HL-60 (cell line): ENCODE data around the gene CDC6.

Experiments used
- DNase-seq, 2 experiments: peaks; one replicate each; pipeline ENCODE4 v3.0.0-alpha.2; 2010 to 2020; ENCODE audit warnings: low read depth in 1 of 2, low spot score in 1 of 2
- H3K27ac ChIP-seq: fragments of 250-450 bp; sonication (Bioruptor Pico); replicated peaks from 2 replicates; pipeline ENCODE4 v1.5.1; 2020; ENCODE audit warnings: mild to moderate bottlenecking, moderate library complexity
- H3K27me3 ChIP-seq: fragments of 250-450 bp; sonication (Bioruptor Pico); 2 replicates; pipeline ENCODE4 v1.5.1; 2021; ENCODE audit warnings: mild to moderate bottlenecking, moderate library complexity; ENCODE audit not compliant: insufficient read depth, poor library complexity, severe bottlenecking
- H3K4me3 ChIP-seq: replicated peaks from 2 replicates; pipeline ENCODE4 v1.5.1; 2011; ENCODE audit warnings: mild to moderate bottlenecking, control low read depth, low read length; ENCODE audit not compliant: insufficient read depth
- CTCF ChIP-seq: IDR thresholded peaks from one replicate; pipeline ENCODE4 v1.5.1; 2011; ENCODE audit warnings: low read length, control low read depth, inconsistent platforms; ENCODE audit not compliant: insufficient read depth
- GABPA ChIP-seq: IDR thresholded peaks from 2 replicates; pipeline ENCODE4 v1.6.1; 2012; ENCODE audit warnings: low read depth
- POLR2AphosphoS5 ChIP-seq: IDR thresholded peaks from 2 replicates; pipeline ENCODE4 v1.6.1; 2012; ENCODE audit warnings: low read depth
- REST ChIP-seq: IDR thresholded peaks from 2 replicates; pipeline ENCODE4 v1.6.1; 2012; ENCODE audit warnings: low read depth; ENCODE audit not compliant: insufficient replicate concordance
- SPI1 ChIP-seq: IDR thresholded peaks from 2 replicates; pipeline ENCODE4 v1.6.1; 2012; ENCODE audit warnings: low read depth, mild to moderate bottlenecking, borderline replicate concordance

The CDC6 gene

GRCh38 chr17:40325156-40326013 is 37.7 kb downstream of the CDC6 start:
- no peak for DNase-seq
- Histone ChIP-seq H3K27me3 (no peaks in the 10 kb centered on the region), H3K4me3 (no peak overlapping the region), H3K27ac (peak overlapping the region; percentile 98)
- TF ChIP-seq CTCF (no peak), GABPA (no peak), REST (no peak), SPI1 (no peak; the same call in 1 of the 2 replicates), POLR2AphosphoS5 (no peak)

GRCh38 chr17:40326014-40326831 is 38.5 kb downstream of the CDC6 start:
- Histone ChIP-seq H3K27me3 (no peaks in the 10 kb centered on the region), H3K27ac (peak overlapping the region; percentile 4), H3K4me3 (no peak overlapping the region)
- TF ChIP-seq GABPA, result no peak
- TF ChIP-seq CTCF, result no peak
- peak; percentile 43; the same call in 1 of the 2 replicates for TF ChIP-seq POLR2AphosphoS5
- peak; percentile 23; the same call in 1 of the 2 replicates for TF ChIP-seq SPI1
- peak; percentile 59 to 79 for DNase-seq

GRCh38 chr17:40326832-40327199 is 39.1 kb downstream of the CDC6 start:
- no peak for TF ChIP-seq REST
- TF ChIP-seq GABPA, result no peak
- TF ChIP-seq CTCF, result no peak
- TF ChIP-seq SPI1, result no peak
- no peak for TF ChIP-seq POLR2AphosphoS5
- H3K4me3 ChIP-seq, result no peak overlapping the region
- H3K27ac ChIP-seq, result no peak overlapping the region
- no peak for DNase-seq
- no peaks in the 10 kb centered on the region for H3K27me3 ChIP-seq
